ENCODE data around the gene TNS4. TPM values are rescaled to one million over a fixed set of nuclear protein-coding genes. Genes with fewer than 3 reads are reported as not detected.
A peak's percentile ranks its signal among the peaks of the same experiment; 100 is the strongest.

Gene TNS4
- total RNA-seq, 1 experiment from 2014 or later, result 0.59 TPM

GRCh38 chr17:40538019-40538935, 36.9 kb upstream of the TNS4 start:
- Histone ChIP-seq H3K4ac (ENCODE audit: low read depth, low read length) (no peak overlapping the region), H3K23ac (ENCODE audit: insufficient read length, low read depth, low read length) (no peak overlapping the region), H3K56ac (ENCODE audit: insufficient read length, low read depth, low read length) (no peak overlapping the region), H3K14ac (ENCODE audit: insufficient read depth, low read length) (0 out of 2 replicates have a peak overlapping the region, but pooled peaks have one; percentile 2), H2BK5ac (ENCODE audit: insufficient read length, low read length) (no peak overlapping the region), H3K18ac (ENCODE audit: insufficient read length, low read depth, low read length) (no peak overlapping the region), H2AK5ac (ENCODE audit: insufficient read length, low read length) (no peak overlapping the region), H3K27ac (ENCODE audit: insufficient read length, low read depth, low read length) (no peak overlapping the region), H3K4me1 (ENCODE audit: insufficient read depth, low read length) (no peaks in the 10 kb centered on the region), H3K27me3 (ENCODE audit: insufficient read depth, low read length) (no peaks in the 10 kb centered on the region), H2AFZ (ENCODE audit: low read length) (no peak overlapping the region), H2BK20ac (ENCODE audit: low read depth, low read length, poor library complexity, severe bottlenecking) (no peak overlapping the region), H4K91ac (ENCODE audit: insufficient read length, low read depth, low read length) (no peak overlapping the region), H3K79me2 (ENCODE audit: insufficient read depth, low read length) (no peaks in the 10 kb centered on the region), H3T11ph (ENCODE audit: low read length) (no peak overlapping the region), H4K20me1 (ENCODE audit: control insufficient read depth, insufficient read depth, insufficient read length) (no peaks in the 10 kb centered on the region), H3K9me3 (ENCODE audit: control insufficient read depth, low read depth, low read length) (no peaks in the 10 kb centered on the region), H4K8ac (replicated peaks; ENCODE audit: insufficient read length, low read depth, low read length) (no peak overlapping the region), H3K79me1 (ENCODE audit: insufficient read depth, low read depth, low read length, poor library complexity, severe bottlenecking) (no peaks in the 10 kb centered on the region), H2BK15ac (ENCODE audit: low read depth, low read length) (no peak overlapping the region), H3K23me2 (ENCODE audit: insufficient read length, low read depth, low read length, poor library complexity, severe bottlenecking) (no peaks in the 10 kb centered on the region), H2BK120ac (ENCODE audit: low read depth, low read length, poor library complexity, severe bottlenecking) (no peak overlapping the region), H3K4me2 (ENCODE audit: insufficient read depth, insufficient read length, low read length) (no peak overlapping the region), H4K5ac (ENCODE audit: insufficient read length, low read depth, low read length) (no peak overlapping the region), H2BK12ac (ENCODE audit: insufficient read length, low read depth, low read length) (no peak overlapping the region), H3K9ac (ENCODE audit: extremely low read depth, insufficient read length, low read length) (no peak overlapping the region)
- Mint-ChIP-seq H3K4me3 (no peak overlapping the region), H3K9me3 (peaks cover 0 to 2% of the 10 kb centered on the region in 2 experiments; a peak in 1 of 5 replicates), H3K27ac (no peak overlapping the region), H3K4me1 (peaks cover 13 to 29% of the 10 kb centered on the region in 2 experiments), H3K27me3 (ENCODE audit: low read depth) (peaks cover 3% of the 10 kb centered on the region; the same call in 1 of the 2 replicates), H3K36me3 (ENCODE audit: insufficient read depth in 1 of 3, low read depth in 3 of 3) (no peaks in the 10 kb centered on the region)
- WGBS (ENCODE audit: extremely low coverage, insufficient read length, low lambda C conversion rate), result no CpG with 5 or more reads among the region's 15 CpGs
- TF ChIP-seq CTCF (conservative IDR thresholded peaks at IDR 0.05), result no peak
- DNase-seq, result no peak
